GM21390 (cell line): ENCODE results near the gene PRKCZ.
"Not testable (repeated sequence)": the region's sequence is repeated elsewhere in the genome, so short reads cannot be mapped to it uniquely, and the experiment has no call there.

Source experiments
- ATAC-seq: cut with Tn5 transposase; IDR thresholded peaks from one replicate; pipeline ENCODE4 v1.9.1; 2021; ENCODE audit not compliant: unreplicated experiment

PRKCZ gene

DNA sequence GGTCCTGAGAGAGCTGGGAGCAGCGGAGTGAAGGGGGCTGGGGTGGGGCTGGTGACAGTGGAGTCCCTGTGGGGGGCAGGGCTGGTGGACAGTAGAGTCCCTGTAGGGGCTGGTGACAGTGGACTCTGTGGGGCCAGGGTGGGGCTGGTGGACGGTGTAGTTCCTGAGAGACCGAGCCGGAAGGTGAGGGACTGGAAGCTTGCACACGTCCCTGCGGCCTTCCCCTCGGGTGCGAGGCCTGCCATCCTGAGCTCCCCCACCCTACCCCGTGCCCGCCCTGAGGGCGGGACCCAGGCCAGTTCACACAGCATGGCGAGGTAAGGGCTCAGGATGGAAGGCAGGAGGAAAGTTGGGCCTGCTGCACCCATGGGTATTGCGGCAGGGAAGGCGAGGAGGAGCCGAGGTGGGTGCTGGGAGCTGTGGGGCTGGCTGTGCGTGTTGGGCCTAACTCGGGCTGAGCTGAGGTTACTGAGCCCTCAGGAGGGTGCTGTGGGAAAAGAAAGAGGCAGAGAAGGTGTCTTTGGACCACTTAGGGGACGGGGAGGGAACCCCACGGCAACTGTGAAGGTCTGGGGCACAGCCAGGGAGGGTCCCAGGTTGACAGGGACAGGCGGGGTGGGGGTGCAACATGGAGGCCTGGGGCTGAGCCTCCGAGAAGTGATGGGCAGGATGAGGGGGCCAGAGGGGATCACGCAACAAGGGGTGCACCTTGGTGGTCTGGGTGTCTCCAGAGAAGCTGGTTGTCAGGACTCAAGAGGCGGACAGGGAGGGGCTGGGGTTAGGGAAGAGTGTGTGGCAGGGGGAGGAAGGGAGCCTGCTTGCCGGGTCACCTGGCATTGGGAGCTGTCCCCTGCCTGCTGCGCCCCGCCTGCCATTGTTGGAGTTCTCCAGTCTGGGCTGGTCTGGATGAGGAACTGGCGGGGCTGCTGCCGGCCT, 60.8 kb downstream of the PRKCZ start:
- ATAC-seq: no peak

DNA sequence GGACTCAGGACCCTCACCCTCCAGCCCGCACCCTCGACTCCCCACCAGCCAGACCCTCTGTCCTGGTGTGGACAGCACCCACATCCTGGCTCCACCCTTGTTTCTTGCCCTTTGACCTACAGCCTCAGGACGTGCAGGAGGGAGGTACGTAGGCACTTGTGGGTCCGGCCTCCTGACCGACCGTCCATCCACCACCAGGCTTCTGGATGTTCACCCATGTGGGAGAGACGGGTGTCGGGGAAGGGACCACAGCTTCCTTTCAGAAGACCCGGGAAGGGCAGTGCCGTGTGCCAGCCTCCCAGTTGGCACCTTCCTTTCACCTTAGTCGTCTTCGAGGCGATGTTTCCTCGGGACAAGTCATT, 61.4 kb downstream of the PRKCZ start:
- no peak for ATAC-seq

DNA sequence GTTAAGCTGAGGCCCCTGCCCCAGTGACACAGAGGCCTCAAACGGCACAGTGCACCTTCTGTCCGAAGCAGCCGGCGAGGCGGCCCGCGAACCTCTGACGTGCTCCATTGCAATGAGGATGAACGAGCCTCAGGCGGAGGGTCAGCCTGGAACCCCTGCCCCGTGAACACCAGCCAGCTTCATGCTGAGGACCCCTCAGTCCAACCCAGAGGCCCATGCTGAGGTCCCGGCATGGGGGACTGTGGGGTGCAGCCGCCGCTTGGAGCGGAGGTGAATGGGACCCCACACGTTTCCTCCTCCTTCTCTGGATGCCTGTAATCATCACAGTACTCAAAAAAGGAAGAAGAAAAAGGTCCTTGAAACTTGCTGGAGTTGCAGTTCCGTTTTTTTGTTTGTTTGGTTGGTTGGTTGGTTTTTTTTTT, 62.1 kb downstream of the PRKCZ start:
- ATAC-seq: no peak

DNA sequence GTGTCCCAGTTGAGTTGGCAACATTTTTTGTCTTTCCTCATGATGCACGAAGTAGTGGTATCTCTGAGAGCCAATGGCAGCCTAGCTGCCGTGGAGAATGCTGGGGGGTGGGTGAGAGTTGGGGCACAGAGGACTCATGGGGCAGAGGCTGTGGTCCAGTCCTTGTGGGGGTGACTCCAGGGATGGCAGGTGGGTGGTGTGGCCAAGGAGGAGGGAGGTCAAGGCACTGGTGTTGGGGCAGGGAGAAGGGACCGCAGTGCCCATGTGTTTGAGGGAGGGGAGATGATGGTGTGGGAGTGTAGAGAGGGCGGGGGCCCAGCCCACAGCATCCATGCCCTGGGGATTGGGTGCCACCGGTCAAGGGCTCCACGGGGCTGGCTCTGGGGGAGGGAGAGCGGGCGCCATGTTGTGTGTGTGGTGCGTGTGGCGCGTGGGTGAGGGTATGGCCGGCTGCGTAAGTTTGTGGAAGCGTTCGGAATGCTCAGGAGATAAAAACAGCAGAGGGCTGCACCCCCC, 63.5 kb downstream of the PRKCZ start:
- no peak for ATAC-seq

DNA sequence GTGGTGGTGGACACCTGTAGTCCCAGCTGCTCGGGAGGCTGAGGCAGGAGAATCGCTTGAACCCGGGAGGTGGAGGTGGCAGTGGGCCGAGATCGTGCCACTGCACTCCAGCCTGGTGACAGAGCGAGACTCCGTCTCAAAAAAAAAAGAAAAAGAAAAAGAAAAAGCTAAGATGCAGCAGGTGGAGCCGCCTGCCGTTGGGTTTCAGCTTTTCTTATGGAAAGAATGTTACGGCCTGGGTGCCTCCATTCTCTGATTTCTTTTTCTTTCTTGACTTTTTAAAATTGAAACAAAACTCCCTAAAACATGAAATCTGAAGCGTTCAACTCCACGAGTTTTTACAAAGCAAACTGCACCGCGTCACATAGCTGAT, 64.4 kb downstream of the PRKCZ start:
- not testable (repeated sequence) for ATAC-seq

GRCh38 chr1:2115008-2115641, 64.9 kb downstream of the PRKCZ start:
- ATAC-seq: no peak

DNA sequence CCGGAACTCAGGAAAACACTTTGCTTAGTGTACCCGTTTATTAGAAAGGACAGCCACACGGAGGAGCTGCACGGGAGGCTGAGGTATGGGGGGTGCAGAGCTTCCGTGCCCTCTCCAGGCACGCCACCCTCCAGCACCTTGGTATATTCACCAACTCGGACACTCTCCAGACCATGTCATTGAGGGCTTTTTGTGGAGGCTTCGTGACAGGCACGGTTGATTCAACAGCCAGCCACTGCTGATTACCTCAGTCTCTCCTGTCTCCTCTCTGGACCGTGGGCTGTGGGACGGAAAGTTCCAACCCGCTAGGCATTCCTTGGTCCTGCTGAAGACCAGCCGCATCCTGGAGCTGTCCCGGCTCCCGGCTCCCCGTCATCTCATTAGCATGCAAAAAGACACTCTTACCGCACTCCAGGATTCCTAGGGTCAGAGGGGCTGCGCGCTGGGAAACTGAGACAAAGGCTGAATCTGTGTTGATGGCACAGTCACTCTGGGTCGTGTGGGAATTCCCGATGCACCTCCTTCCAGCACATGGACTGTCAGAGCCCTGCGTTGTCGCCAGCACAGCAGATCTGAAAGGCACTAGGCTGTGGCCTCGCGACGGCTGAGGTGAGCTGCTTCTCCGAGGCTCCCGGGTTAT, 65.6 kb downstream of the PRKCZ start:
- no peak for ATAC-seq

DNA sequence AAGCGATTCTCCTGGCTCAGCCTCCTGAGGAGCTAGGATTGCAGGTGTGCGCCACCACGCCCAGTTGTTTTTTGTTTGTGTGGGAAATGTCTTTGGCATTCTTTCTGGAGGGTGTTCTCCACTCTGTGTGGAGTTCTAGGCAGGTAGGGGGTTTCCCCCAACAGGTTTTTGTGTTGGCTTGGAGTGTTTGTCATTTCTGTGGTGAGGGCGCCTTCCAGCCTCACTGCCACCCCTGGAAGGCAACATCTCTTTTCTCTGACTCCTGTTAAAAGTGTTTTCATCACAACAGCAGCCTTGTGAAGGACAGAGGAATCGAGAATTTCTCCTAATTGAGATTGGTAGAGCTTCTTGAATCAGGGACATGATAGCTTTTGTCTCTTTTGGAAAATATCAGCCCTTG, 69.7 kb downstream of the PRKCZ start:
- ATAC-seq: no peak

- no peak for ATAC-seq
Observed at GRCh38 chr1:2121101-2121691, 71.0 kb downstream of the PRKCZ start.

GRCh38 chr1:2121794-2122193, 71.6 kb downstream of the PRKCZ start:
- ATAC-seq: not testable (repeated sequence)

DNA sequence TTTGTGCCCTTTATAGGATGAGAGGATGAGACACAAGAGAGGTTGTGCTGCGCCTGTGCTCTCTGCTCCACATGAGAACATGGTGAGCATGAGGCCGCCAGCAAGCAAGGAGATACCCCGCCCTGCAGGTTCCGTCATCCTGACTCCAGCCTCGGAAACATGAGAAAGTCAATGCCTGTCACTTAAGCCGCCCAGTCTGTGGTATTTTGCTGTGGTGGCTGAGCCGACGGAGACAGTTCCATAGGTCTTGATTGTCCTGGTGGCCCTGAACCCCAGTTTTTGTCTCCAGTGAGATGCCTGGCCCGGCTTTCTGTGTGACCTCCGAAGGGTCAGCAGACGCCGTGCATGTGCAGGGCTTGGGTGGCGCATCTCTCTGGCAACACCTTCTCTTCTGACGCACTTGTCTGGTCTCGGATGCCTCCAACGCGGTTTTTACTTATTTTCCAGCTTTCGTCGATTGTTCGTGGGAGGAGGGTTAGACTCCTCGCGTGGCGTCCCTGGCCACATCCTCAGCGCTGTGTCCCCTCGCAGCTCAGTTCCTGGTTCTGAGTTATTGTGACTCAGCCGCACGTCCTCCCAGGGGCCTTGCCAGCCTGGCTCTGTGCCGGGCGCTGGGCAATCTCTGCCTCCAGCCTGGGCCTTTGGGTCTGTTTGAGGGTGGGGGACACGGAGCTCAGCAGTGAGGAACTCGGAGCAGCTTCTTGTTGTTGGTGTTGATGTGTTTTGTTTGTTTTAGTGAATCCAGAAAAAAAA, 74.4 kb downstream of the PRKCZ start:
- no peak for ATAC-seq

DNA sequence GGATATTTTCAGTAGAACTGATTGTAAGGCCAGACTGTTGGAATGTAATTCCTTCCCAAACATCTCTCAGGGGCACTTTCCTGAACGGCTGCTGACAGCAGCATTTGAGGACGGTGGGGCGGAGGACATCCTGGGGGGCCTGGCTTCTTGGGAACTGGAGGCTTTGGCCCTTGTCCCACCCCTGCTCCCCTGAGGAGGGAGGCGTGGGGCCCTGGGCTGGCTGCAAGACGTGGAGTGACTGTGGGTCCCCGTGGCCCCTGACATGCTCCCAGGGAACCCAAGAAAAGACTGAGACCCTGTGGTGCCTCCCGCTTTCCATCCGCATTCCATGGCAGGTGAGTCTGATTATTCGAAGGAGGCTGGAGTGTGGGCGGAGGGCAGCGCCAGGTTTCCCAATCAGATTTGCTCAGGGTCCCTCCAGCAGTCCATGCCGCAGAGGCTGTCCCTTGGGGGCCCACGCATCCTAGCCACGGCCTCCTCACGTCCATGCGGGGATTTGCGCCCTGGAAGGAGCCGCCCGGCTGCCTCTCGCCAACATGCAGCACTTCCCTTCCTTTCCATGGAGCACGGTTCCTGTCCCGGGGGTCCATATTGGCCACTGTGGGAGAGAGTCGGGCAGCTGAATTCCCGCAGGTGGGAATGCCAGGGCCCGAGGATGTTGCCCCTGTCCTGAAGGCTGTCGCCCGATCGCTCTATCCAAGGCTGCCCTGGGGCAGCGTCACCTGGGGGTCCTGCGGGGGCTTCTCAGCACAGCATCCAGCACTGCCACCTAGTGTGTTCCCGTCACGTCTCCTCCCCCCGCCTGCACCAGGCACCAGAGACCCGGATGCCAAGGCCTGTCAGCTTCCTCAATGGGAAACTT, 75.4 kb downstream of the PRKCZ start:
- ATAC-seq: no peak

DNA sequence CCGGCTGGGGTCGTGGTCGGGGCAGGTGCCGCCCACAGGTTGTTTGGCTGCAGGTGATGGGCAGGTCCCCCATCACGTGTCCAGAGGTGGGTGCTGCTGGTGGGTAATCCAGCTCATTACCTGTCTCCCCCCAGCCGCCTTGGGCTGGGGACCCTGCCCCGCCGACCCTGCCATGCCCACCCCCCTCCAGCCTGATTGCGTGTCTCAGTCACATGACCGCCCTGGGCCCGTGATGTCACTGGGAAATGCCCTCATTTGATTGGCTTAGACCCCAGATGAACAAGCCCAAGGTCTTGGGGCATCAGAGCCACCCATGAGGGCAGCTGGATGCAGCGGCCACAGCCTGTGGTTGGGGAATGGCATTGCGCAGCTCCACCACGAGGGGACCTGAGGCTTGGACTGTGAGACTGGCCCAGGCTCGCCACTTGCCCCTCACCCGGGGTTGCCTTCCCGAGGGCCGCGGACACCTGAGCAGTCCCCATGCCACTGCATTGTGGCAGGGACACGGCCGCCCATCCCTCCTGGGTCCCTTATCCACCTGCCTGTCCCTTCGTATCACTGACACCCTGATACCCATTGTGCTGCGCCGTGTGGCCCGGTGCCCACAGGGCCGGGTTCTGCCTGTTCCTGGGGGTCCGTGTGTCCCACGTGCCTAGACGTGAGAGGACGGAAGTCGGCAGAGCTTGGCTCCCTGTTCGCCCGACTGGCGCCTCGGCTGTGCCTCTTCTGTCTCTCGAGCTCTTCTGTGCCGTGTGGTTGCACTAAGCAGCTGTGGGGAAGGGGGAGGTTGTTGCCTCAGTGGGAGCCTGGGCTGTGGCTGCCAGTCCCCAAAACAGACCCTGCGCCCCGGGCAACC, 76.3 kb downstream of the PRKCZ start:
- no peak for ATAC-seq

DNA sequence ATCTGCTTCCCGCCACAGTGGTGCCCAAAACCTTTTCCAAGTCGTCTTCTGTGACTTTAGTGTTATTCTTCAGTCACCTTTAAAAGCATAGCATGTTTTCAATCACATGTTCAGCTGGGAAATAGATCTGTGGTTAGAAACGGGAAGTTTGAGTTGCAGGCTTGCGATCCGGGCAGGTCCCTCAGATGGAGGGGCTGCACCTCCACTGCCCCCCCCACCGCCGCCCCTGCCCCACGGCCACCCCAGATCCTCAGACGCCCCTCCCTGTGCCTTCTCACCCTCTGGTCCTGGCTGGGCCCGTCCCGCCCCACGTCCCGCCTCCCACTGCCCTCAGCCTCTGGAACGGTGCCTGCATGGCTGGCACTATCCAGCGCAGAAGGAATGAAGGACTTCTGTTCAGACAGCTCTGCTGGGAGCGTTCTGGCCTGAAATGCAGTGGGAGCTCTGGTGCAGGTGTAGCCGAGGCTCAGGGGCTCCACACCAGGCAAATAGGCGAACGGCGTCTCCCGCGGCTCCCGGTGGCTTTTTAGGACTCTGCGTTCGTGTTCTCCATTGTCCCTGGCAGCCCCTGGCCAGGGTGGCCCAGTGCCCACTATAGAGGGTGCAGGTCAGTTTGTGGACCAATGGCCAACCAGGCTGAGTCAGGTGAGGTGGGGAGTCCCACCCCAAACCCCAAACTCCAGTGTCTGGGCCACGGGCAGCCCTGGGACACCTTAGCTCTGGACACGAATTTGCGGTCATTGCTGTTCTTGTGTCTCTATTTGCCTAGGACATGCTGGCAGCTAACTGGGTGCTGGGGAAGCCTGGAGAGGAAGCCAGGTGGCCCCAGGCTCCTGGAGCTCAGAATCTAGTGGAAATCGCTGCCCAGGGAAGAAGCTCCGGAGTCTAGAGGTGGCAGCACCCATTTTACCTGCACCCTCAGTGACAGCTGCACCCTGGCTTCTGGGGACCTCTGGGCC, 77.3 kb downstream of the PRKCZ start:
- no peak for ATAC-seq

DNA sequence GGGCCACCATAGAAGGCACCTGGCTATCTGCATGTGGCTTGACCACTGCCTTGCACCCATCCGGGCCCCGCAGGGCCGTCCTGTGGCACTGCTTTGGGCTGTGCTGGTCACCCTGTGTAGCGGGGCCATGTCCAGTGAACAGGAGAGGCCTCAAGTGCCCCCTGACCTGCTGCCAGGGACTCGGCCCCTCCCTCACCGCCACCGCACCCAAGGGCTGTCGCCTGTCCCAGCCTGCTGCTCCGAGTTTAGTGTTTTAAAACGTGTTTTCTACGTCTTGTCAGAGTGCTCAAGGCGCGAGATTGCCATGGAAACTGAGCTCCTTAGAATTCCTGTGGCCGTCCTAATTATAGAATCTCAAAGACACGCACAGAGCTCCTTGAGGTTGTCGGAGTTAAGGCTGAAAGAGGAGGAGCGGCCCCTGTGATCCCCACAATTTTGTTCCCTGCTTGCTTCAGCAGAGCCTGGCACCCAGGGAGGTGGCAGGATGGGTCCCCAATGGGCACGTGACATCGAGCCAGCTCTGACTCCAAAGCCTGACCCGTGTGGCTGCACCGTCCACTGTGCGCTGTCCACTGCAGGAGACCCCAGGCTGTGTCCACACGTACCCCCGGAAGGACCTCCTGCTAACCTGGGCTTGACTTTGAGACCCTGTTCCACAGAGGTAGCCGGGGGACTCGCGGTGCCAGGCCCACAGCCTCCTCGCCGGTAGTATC, 78.1 kb downstream of the PRKCZ start:
- ATAC-seq: no peak

GRCh38 chr1:2129256-2129943, 79.2 kb downstream of the PRKCZ start:
- ATAC-seq: no peak
